HG02970 (cell line): ENCODE data around the gene ZFHX2.

Source experiments
- ATAC-seq: cut with Tn5 transposase; IDR thresholded peaks from one replicate; pipeline ENCODE4 v1.9.1; 2021; ENCODE audit warnings: mild to moderate bottlenecking, moderate library complexity, moderate number of reproducible peaks; ENCODE audit not compliant: unreplicated experiment, low FRiP score

Gene ZFHX2

DNA sequence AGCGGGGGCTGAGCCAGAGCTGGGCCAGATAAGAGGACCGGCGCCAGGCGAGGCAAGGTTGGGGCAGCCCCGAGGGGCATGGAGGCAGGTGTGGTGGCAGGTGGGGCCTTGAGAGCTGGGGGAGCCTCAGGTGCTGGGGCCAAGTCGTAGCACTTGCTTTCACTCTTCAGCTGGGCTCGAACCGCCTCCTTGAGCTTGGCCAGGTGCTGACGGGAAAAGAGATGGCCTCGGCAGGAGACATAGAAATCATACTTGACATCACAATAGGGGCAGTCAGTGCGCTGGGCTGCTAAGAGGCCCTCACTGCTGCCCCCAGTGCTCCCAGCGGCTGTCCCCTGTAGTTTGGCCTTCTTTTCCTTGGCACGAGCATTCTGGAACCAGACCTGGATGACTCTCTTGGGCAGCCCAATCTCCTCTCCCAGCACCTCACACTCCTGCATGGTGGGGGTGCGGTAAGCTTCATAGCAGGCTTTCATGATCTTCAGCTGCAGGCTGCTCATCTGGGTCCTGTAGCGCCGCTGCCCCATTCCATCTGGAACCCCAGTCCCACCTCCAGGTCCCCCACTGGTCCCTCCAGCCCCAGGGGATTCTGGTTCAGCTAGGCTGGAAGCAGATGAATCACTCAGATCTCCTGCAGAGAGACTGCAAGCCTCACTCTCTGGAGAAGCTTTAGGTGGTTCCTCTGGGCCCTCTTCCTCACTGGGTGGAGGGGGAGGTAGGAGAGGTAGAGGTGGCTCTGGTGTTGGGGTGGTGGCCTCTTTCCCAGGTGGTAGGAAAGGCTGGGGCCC, 28.1 kb downstream of the ZFHX2 start:
- no peak for ATAC-seq

GRCh38 chr14:23522643-23523198, 28.8 kb downstream of the ZFHX2 start:
- no peak for ATAC-seq

DNA sequence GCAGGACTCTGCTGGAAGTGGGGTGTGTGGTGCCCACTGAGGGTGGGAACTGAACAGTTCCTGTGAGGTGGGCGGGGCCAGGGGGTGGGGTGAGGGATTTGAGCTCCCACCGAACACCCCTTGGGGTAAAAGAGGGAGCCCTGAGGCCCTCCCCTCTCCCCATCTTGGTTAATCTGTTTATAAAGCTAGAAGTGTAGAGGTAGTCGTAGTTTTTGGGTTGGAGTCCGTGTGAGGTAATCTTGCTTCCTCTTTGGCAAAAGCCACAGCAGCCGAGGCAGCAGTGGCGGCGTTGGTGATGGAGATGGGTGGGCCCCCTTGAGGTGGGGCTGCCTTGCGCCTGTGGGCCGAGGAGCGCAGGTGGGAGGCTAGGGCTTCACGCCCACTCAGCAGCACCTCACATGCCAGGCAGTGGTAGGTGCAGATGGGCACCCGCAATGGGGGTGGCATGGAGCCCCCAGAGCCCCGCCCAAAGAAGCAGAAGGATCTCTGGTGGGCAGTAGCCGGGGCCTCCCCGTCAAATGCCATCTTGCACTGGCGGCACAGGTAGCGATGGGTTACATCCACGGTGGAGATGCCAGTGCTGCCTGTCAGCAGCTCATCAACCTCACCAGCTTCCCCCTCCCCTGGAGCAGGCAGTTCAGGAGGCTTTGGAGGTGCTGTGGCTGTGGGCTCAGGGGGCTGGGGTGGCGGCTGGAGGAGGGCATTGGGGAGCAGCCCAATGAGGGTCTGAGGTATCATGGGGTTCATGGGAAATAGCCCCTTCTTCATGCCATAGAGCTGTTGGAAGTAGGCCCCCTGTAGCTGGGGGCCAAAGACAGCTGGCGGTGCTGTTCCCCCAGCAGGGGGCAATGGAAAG, 29.6 kb downstream of the ZFHX2 start:
- ATAC-seq = no peak

DNA sequence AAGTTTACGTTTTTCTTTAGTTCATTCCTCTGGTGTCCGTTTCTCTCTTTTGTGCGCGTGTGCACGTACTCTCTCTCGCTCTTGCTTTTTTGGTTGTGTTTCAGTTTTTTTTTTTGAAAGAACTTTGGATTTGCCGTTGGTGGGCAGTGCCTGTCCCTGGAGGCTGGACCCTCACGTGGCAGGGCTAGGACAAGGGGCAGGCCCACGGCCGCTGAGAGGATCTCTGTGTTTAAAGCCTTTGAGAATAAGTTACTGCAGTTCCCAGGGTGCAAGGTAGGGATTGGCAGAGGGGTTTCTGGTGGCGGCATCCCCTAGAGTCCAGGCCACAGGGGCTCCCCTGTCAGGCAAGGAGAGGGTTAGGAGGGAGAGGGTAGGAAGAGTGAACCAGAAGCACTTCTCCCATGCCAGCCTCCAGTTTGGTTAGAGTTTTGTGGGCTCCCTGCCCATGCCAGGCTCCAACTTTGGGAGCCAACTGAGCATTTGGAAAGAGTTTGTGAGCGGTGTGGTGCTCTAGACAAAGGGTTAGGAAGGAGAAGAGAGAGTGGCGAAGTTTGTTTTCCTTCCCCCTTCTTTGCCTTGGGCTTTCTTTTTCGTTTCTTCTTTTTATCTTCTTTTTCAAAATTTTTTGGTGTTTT, 30.5 kb downstream of the ZFHX2 start:
- ATAC-seq = no peak

- no peak for ATAC-seq
These were observed 32.9 kb downstream of the ZFHX2 start for GRCh38 chr14:23518709-23519108.

GRCh38 chr14:23517650-23518326, 33.8 kb downstream of the ZFHX2 start:
- no peak for ATAC-seq

DNA sequence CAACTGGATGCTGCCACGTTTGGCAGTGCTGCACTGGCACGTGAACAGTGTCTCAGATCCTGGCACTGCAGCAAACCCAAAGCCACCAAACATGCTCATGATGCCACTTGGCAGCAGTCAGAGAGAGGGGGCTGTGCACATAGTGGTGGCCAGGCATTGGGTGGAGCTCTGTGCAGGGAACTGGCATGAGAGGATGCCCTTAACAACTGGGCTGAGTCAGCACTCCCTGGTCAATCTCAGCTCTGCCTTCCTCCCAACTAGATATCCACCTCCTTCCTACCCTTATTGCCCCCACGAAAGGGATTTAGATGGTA, 37.0 kb downstream of the ZFHX2 start:
- ATAC-seq = no peak

- no peak for ATAC-seq
These were observed 37.5 kb downstream of the ZFHX2 start for GRCh38 chr14:23513818-23514643.

- ATAC-seq = no peak
These were observed 38.4 kb downstream of the ZFHX2 start for GRCh38 chr14:23513005-23513817.

DNA sequence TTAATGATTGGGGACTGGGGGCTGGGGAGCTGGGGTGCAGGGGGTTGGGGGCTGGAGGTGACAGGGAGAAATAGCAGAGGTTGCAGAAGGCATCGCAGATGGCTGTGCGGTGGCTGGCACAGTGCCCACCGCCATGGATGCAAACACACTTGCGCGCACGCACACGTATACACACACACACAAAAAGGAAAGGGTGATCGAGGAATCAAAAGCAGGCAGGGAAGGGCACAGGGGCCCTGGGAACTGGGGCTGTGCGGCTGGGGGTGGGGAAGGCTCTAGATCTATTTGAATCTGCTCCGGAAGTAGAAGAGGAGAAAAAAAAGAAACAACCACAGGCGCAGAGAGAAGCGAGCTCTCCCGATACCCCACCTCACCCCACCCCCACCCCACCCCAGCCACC, 39.4 kb downstream of the ZFHX2 start:
- no peak for ATAC-seq

DNA sequence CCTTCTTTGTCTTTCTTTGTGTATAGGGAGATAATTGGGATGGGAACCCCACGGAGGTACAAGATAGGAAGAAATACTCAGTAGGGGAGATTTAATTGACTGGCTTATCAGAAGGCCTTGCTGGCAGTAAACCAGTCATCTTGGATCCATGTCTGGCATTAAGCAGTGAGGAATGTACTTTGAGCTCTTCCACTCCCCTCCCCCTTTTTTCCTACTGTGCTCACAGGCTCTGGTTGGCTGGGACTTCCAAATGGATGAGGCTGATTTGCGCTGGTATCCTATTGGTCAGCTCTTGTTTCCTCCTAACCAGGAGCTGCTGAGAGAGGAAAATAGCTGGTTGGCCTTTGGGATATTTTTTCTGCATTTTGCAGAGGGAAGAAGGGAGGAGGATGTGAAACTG, 57.3 kb downstream of the ZFHX2 start:
- ATAC-seq = no peak

GRCh38 chr14:23492618-23493272, 58.8 kb downstream of the ZFHX2 start:
- ATAC-seq = no peak

- ATAC-seq = no peak
These were observed 64.3 kb downstream of the ZFHX2 start for GRCh38 chr14:23487216-23487615.

- no peak for ATAC-seq
These were observed 65.5 kb downstream of the ZFHX2 start for GRCh38 chr14:23486036-23486435.

GRCh38 chr14:23485326-23485725, 66.2 kb downstream of the ZFHX2 start:
- ATAC-seq = no peak

DNA sequence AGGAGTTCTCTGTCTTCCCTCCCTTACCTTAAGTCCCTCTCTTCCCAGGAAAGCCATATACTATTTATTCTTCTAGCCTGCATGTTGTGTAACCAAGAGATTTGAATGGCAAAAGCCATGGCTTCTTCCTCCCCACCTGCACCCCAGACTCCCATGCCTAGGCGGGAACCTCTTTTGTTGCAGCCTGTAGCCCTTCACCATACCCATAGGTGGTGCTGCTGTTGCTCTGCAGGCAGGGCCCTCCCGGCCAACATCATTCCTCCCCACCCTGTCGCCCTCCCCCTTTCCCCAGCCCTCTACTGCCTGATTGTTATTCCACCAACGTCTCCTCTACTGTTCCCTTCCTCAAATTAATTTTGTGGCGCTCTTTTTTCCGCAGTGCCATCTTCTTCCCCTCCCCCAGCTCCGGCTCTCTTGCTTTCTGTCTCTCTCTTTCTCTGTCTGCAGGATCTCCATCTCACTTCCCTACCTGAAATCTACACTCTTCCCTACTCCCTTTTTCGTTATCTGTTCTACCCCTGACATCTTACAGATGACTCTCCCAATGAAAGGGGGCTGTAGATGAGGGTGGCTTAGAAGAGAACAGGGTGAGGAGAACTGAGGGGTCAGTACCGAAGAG, 68.2 kb downstream of the ZFHX2 start:
- ATAC-seq = no peak

DNA sequence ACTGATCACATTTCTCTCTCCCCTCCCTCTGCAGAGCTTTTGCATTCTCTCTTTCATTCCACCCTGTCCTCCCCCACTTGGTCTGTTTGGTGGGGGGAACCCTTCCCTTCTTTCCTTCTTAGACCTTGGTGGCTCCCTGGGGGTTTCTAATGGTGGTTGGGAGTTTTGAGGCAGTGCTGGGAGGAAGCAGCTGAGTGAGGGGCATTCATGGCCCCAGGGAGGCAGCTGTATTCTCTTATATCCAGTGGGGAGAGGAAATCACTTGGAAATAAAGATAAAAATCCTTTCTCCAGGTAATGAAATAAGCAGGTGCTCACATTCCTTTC, 68.8 kb downstream of the ZFHX2 start:
- no peak for ATAC-seq
